T-cell (primary cell): ENCODE measurements around the gene RASSF4. TPM values are rescaled to one million over a fixed set of nuclear protein-coding genes. Genes with fewer than 3 reads are reported as not detected.

Source experiments
- ATAC-seq, 4 experiments: fragments of 200-7000 bp in 3 of 4; fragments of 150-1000 bp in 1 of 4; cut with Tn5 transposase; replicated peaks in 1 of 4; 1 replicate in 3 of 4; 2 replicates in 1 of 4; pipeline ENCODE4 v1.10.0; 2021; ENCODE audit warnings: moderate library complexity in 3 of 4, mild to moderate bottlenecking in 2 of 4, moderate number of reproducible peaks in 1 of 4
- CTCF ChIA-PET, 2 donors: fragments of 300-600 bp; sonication (Branson Sonifier 250); formaldehyde crosslinking; loops; one replicate each; lab custom pipeline; 2022; ENCODE audit warnings: antibody characterized with exemption in 2 of 2; lab: Charles Lee
- POLR2A ChIA-PET, 2 donors: fragments of 300-600 bp; sonication (Branson Sonifier 250); formaldehyde crosslinking; loops; one replicate each; lab custom pipeline; 2022; ENCODE audit warnings: antibody characterized with exemption in 2 of 2; lab: Charles Lee
- DNase-seq, 35 experiments: peaks; one replicate each; pipeline versions ENCODE4 v3.0.0 to v3.0.0-alpha.2; 2013 to 2023
- H3K27ac ChIP-seq: one replicate; pipeline ENCODE4 v1.5.1; 2013; ENCODE audit warnings: low read length
- H3K27me3 ChIP-seq, 2 experiments: replicated peaks in 1 of 2; 1 replicate in 1 of 2; 2 replicates in 1 of 2; pipeline versions ENCODE4 v1.6.1 to v1.7.0; 2013; ENCODE audit warnings: low read length in 1 of 2, mixed read lengths in 1 of 2; ENCODE audit not compliant: control insufficient read depth in 2 of 2, insufficient read depth in 2 of 2; ENCODE audit errors: extremely low read depth in 1 of 2
- H3K36me3 ChIP-seq, 2 donors: 1 replicate in 1 of 2; 2 replicates in 1 of 2; pipeline versions ENCODE4 v1.6.1 to v1.7.0; 2013; ENCODE audit warnings: low read length in 1 of 2; ENCODE audit not compliant: control insufficient read depth in 2 of 2, insufficient read depth in 1 of 2; ENCODE audit errors: extremely low read depth in 1 of 2
- H3K4me1 ChIP-seq, 2 experiments: 1 replicate in 1 of 2; 2 replicates in 1 of 2; pipeline versions ENCODE4 v1.6.1 to v1.7.0; 2013; ENCODE audit warnings: low read length in 2 of 2, mixed read lengths in 1 of 2; ENCODE audit not compliant: insufficient read depth in 2 of 2, control insufficient read depth in 1 of 2; ENCODE audit errors: extremely low read depth in 1 of 2
- H3K4me3 ChIP-seq, 2 donors: 1 replicate in 1 of 2; 2 replicates in 1 of 2; pipeline versions ENCODE4 v1.5.1 to v1.7.0; 2013; ENCODE audit warnings: mild to moderate bottlenecking in 2 of 2, low read length in 1 of 2, moderate library complexity in 1 of 2; ENCODE audit not compliant: control insufficient read depth in 1 of 2; ENCODE audit errors: extremely low read depth in 1 of 2
- H3K9me3 ChIP-seq: 2 replicates; pipeline ENCODE4 v1.7.0; 2013
- H3K27ac Mint-ChIP-seq, 2 donors: one replicate each; pipeline ENCODE4 v1.8.0; 2020 to 2021; ENCODE audit warnings: mild to moderate bottlenecking in 2 of 2, mixed read lengths in 2 of 2
- H3K27me3 Mint-ChIP-seq, 2 donors: one replicate each; pipeline ENCODE4 v1.8.0; 2021 to 2022; ENCODE audit warnings: mixed read lengths in 2 of 2
- H3K36me3 Mint-ChIP-seq: one replicate; pipeline ENCODE4 v1.8.0; 2021; ENCODE audit warnings: mixed read lengths
- H3K4me1 Mint-ChIP-seq, 3 donors: one replicate each; pipeline ENCODE4 v1.8.0; 2020 to 2022; ENCODE audit warnings: mixed read lengths in 3 of 3, mild to moderate bottlenecking in 1 of 3
- H3K4me3 Mint-ChIP-seq, 3 donors: one replicate each; pipeline ENCODE4 v1.8.0; 2020 to 2022; ENCODE audit warnings: mild to moderate bottlenecking in 3 of 3, mixed read lengths in 3 of 3, moderate library complexity in 3 of 3
- H3K9me3 Mint-ChIP-seq, 3 donors: one replicate each; pipeline ENCODE4 v1.8.0; 2020 to 2022; ENCODE audit warnings: mixed read lengths in 3 of 3
- WGBS: methylation state at CpG from one replicate; pipeline ENCODE4 v1.1.5; 2013; ENCODE audit warnings: missing lambda C conversion rate; ENCODE audit not compliant: insufficient coverage; 5-methylcytosine and 5-hydroxymethylcytosine counted together
- total RNA-seq, 35 experiments: library from RNA in 6 of 35; stranded (reverse) in 6 of 35; fragments of 120-200 nt in 1 of 35; gene quantifications; one replicate each; pipeline versions ENCODE4 v1.2.1 to v1.2.4 and lab custom pipeline; 2013 to 2026

Gene RASSF4
- total RNA-seq, 5 donors from 2014 or later (not counting 1 experiment from before 2014, with no cell fraction given), result 0.55 to 2.8 (median 1.7) TPM

GRCh38 chr10:44925811-44926750, 33.5 kb upstream of the RASSF4 start:
- no peaks in the 10 kb centered on the region for H3K36me3 ChIP-seq
- ATAC-seq (no peak), DNase-seq (no peak)
- H3K9me3 ChIP-seq, result no peaks in the 10 kb centered on the region
- Mint-ChIP-seq H3K27ac (no peak overlapping the region), H3K4me1 (no peaks in the 10 kb centered on the region), H3K36me3 (no peaks in the 10 kb centered on the region), H3K4me3 (no peak overlapping the region), H3K27me3 (no peaks in the 10 kb centered on the region), H3K9me3 (no peaks in the 10 kb centered on the region)
- no peak overlapping the region for H3K27ac ChIP-seq
- no peak overlapping the region for H3K4me3 ChIP-seq
- CTCF ChIA-PET, result no interaction called here
- POLR2A ChIA-PET, result no interaction called here
- no peaks in the 10 kb centered on the region for H3K4me1 ChIP-seq
- peaks cover 0 to 10% of the 10 kb centered on the region in 2 experiments for H3K27me3 ChIP-seq
- WGBS, result 84% methylated on average over 14 of the region's 16 CpGs

DNA sequence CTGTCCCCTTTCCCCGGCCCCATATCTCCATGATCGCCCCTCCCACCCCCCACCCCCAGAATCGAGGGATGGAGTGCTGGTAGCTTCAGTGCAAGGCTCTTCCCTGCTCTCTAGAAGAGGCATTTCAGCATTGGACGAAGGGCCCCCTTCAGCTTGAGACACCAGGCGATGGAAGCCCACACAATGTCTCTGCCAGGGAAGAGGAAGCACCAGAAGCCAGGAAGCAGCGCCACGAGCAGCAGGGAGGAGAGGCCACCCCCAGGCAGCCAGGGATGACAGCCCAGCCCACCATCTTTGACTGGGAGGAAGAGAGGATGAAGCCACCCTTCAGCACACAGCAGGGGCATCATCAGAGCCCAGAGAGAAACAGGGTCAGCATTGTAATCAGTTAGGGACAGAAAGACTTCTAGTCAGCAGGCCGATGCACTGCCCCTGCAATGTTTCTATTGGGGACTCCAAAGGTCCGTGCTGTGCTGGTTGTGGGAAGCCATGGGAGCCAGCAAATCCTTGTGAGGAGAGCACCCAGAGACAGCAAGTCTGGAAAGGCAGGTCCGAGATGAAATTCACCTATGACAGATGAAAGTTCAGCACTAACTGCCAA, 32.8 kb upstream of the RASSF4 start:
- DNase-seq (no peak), ATAC-seq (no peak)
- Histone ChIP-seq H3K4me1 (no peaks in the 10 kb centered on the region), H3K36me3 (no peaks in the 10 kb centered on the region), H3K4me3 (no peak overlapping the region), H3K27ac (no peak overlapping the region), H3K27me3 (peaks cover 0 to 12% of the 10 kb centered on the region in 2 experiments), H3K9me3 (no peaks in the 10 kb centered on the region)
- Mint-ChIP-seq H3K9me3 (no peaks in the 10 kb centered on the region), H3K27ac (no peak overlapping the region), H3K27me3 (no peaks in the 10 kb centered on the region), H3K4me1 (no peaks in the 10 kb centered on the region), H3K4me3 (no peak overlapping the region), H3K36me3 (no peaks in the 10 kb centered on the region)
- 67% methylated on average over 6 of the region's 10 CpGs for WGBS
- POLR2A ChIA-PET, result no interaction called here
- CTCF ChIA-PET, result no interaction called here

DNA sequence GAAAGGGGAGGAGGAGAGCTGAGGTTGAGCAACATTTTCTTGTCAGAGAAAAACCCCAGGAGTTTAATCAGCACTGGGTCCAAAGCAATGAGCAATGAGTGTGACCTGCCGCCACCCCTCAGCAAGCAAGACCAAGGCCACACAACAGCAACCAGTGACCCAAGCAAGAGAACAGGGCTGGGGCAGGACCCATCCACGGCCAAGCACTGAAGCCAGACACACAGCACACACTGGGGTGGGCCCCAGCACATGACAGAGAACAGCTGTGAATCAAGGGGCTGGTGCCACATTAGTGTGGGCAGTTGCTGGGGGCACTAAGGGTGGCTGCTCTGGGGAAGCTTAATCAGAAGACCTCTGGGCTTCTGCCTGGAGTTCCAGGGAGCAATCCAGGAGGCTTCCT, 32.2 kb upstream of the RASSF4 start:
- no peaks in the 10 kb centered on the region for H3K9me3 ChIP-seq
- Mint-ChIP-seq H3K4me3 (no peak overlapping the region), H3K27me3 (no peaks in the 10 kb centered on the region), H3K9me3 (no peaks in the 10 kb centered on the region), H3K27ac (no peak overlapping the region), H3K4me1 (no peaks in the 10 kb centered on the region), H3K36me3 (no peaks in the 10 kb centered on the region)
- peaks cover 0 to 16% of the 10 kb centered on the region in 2 experiments for H3K27me3 ChIP-seq
- no peaks in the 10 kb centered on the region for H3K4me1 ChIP-seq
- H3K4me3 ChIP-seq, result no peak overlapping the region
- DNase-seq (no peak), ATAC-seq (no peak)
- no peak overlapping the region for H3K27ac ChIP-seq
- H3K36me3 ChIP-seq, result no peaks in the 10 kb centered on the region
- CTCF ChIA-PET, result no interaction called here
- POLR2A ChIA-PET, result no interaction called here
- 71% methylated on average over 2 of the region's 2 CpGs for WGBS

DNA sequence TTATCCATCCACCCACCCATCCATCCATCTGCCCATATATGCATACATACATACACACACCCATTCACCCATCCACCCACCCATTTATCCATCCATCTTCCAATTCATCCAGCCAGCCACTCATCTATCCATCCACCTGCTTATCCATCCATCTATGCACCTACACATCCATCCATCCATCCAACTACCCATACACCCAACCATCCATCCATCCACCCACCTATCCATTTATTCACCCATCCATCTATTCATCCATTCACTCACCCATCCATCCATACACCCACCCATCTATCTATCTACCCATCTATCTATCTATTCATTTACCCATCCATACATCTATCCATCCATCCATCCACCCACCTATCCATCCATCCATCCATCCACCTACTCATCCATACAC, 31.1 kb upstream of the RASSF4 start:
- Mint-ChIP-seq H3K4me1 (no peaks in the 10 kb centered on the region), H3K36me3 (no peaks in the 10 kb centered on the region), H3K27me3 (no peaks in the 10 kb centered on the region), H3K4me3 (no peak overlapping the region), H3K9me3 (no peaks in the 10 kb centered on the region), H3K27ac (no peak overlapping the region)
- Histone ChIP-seq H3K9me3 (no peaks in the 10 kb centered on the region), H3K27me3 (peaks cover 0 to 23% of the 10 kb centered on the region in 2 experiments), H3K4me3 (no peak overlapping the region), H3K4me1 (peaks cover 0 to 11% of the 10 kb centered on the region in 2 experiments), H3K36me3 (no peaks in the 10 kb centered on the region), H3K27ac (no peak overlapping the region)
- POLR2A ChIA-PET, result no interaction called here
- no peak for DNase-seq
- CTCF ChIA-PET, result no interaction called here
- ATAC-seq, result no peak

GRCh38 chr10:44929356-44930255, 30.0 kb upstream of the RASSF4 start:
- H3K4me3 Mint-ChIP-seq, result no peak overlapping the region
- Histone ChIP-seq H3K27me3 (peaks cover 0 to 20% of the 10 kb centered on the region in 2 experiments), H3K9me3 (no peaks in the 10 kb centered on the region), H3K27ac (no peak overlapping the region), H3K36me3 (no peaks in the 10 kb centered on the region), H3K4me3 (no peak overlapping the region), H3K4me1 (peaks cover 0 to 13% of the 10 kb centered on the region in 2 experiments)
- CTCF ChIA-PET, result interaction anchor here in 1 of 2 donors (0.8 kb wide), 1 partner anchor 46 kb away, joined by 4 read pairs; no protein-coding TSS in a partner anchor
- H3K27ac Mint-ChIP-seq, result no peak overlapping the region
- no peaks in the 10 kb centered on the region for H3K4me1 Mint-ChIP-seq
- no peaks in the 10 kb centered on the region for H3K9me3 Mint-ChIP-seq
- H3K27me3 Mint-ChIP-seq, result no peaks in the 10 kb centered on the region
- ATAC-seq (no peak), DNase-seq (no peak)
- no peaks in the 10 kb centered on the region for H3K36me3 Mint-ChIP-seq
- WGBS, result 87% methylated on average over 7 of the region's 8 CpGs
- POLR2A ChIA-PET, result no interaction called here
